Vagina (tissue), 2 donors: Measurements from ENCODE around the gene UBTD2.

Experiments
- CTCF ChIP-seq, 3 experiments: fragments of 450-650 bp in 2 of 3; fragments of 200-600 bp in 1 of 3; sonication (generic) in 1 of 3; IDR thresholded peaks; one replicate each; pipeline ENCODE4 v1.5.1; 2017 to 2019; ENCODE audit warnings: antibody characterized with exemption in 3 of 3, mild to moderate bottlenecking in 2 of 3, moderate library complexity in 2 of 3
- POLR2A ChIP-seq, 2 donors: fragments of 450-650 bp; IDR thresholded peaks; one replicate each; pipeline ENCODE4 v1.6.1; 2017; ENCODE audit warnings: antibody characterized with exemption in 2 of 2, mild to moderate bottlenecking in 2 of 2, moderate library complexity in 2 of 2

- TF ChIP-seq POLR2A (IDR thresholded peaks at IDR 0.05), result no peak
- no peak for TF ChIP-seq CTCF (IDR thresholded peaks at IDR 0.05)
These were observed 21.8 kb upstream of the UBTD2 start for GRCh38 chr5:172305380-172305779.
